ENCODE data around the gene RPL35.

- TF ChIP-seq NRF1 (IDR thresholded peaks at IDR 0.05; ENCODE audit: low read depth, low read length) = no peak
- no peak for TF ChIP-seq SMC3 (IDR thresholded peaks at IDR 0.05; ENCODE audit: low read depth, low read length)
Measured at GRCh38 chr9:124814164-124814535, 47.6 kb downstream of the RPL35 start.

Data from SK-N-SH (cell line).